T follicular helper cell (primary cell): ENCODE measurements around the gene ST6GALNAC6.
"Not testable (repeated sequence)": the region's sequence is repeated elsewhere in the genome, so short reads cannot be mapped to it uniquely, and the experiment has no call there.

Experiments used
- DNase-seq: peaks from one replicate; pipeline ENCODE4 v3.0.0-alpha.2; 2020; ENCODE audit warnings: low read depth

Gene ST6GALNAC6

DNA sequence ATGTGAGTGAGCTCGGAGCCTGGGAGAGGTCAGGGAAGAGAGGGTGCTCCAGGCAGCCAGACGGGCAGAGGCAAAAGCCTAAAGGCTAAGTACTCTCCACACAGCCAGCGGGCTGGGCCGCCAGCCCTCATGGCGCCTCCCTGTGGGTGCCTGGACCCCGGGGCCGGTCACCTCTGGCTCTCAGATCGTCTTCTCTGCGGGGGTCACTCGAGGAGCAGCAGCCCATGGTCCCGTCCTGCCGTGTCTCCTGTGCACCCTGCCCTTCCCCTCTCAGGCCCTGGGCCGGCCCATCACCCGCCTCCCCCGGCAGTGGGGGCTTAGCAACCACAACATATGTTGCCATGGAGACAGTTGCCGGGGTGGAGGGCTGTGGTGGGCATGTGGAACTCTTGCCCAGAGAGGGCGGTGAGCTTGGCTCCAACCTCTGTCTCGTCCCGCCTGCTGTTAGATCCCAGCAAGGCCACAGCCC is 26.1 kb downstream of the ST6GALNAC6 start:
- no peak for DNase-seq

GRCh38 chr9:127872369-127873222 is 26.8 kb downstream of the ST6GALNAC6 start:
- DNase-seq = no peak

GRCh38 chr9:127871531-127871930 is 27.9 kb downstream of the ST6GALNAC6 start:
- no peak for DNase-seq

DNA sequence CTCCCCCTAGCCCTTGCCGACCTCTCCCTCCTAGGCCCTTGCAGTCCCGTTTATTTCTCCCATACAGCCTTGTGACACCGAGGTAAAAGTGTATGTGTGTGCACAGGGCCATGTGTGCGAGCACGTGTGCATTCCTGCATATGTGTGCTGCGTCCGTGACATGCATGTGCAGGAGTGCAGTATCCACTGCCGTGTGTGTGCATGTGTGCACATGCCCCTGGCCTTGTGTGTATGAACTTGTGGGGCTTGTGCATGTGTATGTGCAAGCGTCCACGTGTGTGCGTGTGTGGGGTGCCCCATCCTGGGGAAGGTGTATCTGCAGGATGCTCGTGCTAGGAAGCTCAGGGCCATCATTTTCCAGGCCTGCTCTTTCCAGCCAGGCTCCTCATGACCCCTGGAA is 28.5 kb downstream of the ST6GALNAC6 start:
- DNase-seq = no peak

GRCh38 chr9:127870153-127870491 is 29.3 kb downstream of the ST6GALNAC6 start:
- not testable (repeated sequence) for DNase-seq

DNA sequence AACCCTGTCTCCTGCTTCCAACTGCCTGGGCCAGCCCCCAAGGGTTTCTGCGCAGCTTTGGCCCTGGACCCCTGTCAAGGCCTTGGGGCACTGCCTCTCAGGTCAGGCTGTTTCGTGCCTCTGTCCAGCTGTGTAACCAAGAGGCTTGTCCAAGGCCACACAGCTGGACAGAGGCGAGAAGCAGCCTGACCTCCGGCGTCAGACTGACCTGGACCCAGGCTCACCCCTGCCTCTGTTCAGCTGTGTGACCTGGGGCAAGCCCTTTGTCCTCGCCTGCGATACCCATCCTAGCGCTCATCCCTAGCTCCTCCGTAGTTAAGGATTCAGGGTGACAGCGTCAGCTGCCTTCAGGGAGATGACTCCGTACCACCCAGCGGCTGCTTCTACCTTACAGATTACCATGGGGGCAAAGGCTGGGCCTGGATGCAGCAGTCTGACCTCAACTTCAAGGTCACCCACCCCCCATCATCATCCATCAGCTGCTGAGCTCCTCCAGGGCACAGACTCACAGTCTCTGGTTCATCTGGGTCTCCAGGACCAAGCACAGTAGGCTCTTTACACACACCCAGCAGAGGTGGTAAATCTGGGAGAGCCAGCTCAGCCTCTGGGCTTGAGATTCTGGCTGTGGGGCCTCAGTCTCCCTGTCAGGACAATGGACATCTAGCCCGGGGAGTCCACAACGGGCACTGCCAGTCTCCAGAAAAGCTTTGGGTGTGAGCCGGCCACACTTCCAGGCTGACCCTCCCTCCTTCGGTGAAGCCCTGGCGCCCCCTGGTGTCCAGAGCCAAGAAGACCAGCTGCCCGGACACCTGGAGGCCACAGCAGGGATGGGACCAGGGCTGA is 29.9 kb downstream of the ST6GALNAC6 start:
- DNase-seq = peak; percentile 56

- DNase-seq = no peak
Measured at GRCh38 chr9:127868278-127868902, 31.0 kb downstream of the ST6GALNAC6 start.

DNA sequence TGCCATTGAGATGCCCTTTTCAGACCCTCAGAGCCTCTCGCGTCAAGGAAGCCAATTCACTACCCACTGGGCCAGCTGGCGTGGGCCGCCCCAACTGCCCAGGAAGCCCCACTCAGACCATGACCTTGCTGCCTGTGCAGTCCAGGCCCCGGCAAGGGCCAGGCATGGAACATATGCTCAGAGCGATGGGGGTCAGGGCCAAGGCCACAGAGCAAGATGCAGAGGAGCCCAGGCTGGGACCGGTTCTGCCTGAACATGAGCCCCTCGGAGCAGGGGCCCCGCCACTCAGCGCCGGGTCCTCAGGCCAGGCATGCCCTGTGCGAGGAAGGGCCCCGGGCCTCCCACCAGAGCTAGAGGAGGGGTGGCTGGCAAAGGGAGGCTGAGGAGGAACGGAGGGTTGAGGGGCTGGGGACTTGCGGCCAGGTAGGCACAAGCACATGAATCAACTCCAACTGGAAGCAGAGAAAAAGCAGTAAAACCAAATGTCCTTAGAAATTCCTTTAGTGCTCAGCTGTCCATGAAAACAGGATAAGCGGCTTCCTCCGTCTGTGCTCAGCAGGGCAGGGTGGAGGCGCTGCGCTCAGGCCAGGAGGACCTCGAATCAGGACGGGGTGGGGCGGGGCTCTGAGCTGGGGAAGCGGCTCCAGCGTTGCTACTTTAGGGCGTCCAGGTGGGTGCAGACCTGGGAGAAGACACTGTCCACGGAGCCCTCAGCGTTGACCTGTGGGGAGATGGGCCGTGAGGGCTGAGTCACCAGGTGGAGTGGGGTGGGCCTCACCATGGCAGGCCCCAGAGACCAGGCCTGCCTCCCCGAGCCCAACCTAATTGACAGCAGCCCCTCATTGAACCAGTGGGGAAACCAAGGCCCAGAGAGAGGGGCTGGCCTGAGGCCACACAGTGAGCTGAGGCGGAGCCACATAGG is 31.8 kb downstream of the ST6GALNAC6 start:
- no peak for DNase-seq

DNA sequence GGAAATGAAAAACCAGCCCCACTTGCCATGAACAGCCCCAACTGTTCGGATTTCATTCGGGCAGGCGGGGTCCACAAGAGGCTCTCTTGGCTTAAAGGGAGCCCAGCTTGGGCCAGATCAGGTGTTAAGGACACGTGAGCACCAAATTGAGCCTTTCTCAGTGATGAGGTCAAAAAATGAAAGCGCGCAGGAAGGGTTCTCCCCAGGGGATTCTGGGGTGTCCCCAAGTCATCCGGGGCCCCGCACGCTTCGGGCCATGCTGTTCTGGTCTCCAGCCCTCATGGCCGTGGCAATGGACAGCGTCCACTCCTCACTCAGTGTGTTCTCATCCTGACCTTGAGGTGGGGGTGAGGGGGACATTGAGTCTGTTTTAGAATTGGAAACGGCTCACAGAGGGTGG is 32.9 kb downstream of the ST6GALNAC6 start:
- DNase-seq = no peak

- DNase-seq = no peak
Measured at GRCh38 chr9:127865645-127866464, 33.5 kb downstream of the ST6GALNAC6 start.

GRCh38 chr9:127863191-127863621 is 36.2 kb downstream of the ST6GALNAC6 start:
- DNase-seq = no peak

DNA sequence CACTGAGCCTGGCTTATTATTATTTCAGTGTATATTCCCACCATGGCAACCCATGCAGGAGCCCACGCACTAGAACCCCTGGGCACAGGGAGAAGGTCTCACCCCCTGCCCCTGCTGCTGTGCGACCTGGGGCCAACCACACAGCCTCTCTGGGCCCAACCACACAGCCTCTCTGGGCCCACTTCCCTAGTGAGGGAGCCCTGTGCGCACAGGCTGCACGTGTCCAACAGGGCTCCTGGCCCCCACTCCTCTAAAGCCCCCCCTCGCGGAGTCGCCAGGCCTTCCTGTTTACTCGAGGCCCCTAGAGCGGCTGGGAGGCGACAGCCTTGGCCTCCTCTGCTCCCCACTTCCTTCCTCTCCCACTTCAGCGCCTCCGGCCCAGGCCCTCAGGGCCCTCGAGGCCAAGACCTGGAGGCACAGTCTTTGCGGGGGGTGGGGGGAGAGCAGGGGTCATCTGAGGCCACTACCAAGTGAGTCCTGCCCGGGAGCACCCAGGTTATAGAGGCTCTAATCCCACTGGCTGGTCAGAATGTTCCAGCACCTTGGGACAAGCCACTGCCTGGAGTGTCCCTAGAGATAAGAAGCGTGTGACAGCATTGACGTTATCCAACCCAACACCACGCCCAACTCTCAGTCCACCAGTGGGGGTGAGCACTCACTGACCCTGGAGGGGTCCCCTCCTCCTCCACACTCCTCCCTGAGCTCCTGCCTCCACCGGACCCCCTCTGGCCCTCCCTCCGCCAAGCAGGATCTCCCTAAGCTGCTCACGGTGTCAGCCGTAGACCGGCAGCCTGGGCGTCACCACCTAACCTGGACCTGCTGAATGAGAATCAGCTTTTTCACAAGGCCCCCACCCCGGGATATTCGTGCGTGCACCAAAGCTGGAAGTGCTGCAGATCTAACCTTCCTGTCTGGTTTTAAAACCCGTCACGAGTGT is 37.1 kb downstream of the ST6GALNAC6 start:
- DNase-seq = peak; percentile 16

DNA sequence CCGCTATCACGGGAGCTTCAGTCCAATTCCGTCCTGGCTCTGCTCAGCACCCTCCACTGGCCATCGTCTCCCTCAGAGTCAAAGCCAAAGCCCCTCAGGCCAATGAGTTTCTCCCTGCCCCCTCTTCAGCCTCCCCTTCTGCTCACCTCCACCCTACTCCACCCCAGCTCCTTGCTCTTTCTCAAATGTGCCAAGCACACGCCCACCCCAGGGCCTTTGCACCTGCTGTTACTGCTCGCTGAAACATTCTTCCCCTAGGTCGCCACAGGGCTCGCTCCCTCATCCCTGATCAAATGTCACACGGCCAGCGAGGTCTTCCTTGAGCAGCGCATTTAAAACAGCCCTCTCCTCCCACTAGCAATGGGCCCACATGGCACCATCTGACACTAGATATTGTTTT is 38.6 kb downstream of the ST6GALNAC6 start:
- DNase-seq = no peak

- DNase-seq = no peak
Measured at GRCh38 chr9:127860260-127860659, 39.1 kb downstream of the ST6GALNAC6 start.

DNA sequence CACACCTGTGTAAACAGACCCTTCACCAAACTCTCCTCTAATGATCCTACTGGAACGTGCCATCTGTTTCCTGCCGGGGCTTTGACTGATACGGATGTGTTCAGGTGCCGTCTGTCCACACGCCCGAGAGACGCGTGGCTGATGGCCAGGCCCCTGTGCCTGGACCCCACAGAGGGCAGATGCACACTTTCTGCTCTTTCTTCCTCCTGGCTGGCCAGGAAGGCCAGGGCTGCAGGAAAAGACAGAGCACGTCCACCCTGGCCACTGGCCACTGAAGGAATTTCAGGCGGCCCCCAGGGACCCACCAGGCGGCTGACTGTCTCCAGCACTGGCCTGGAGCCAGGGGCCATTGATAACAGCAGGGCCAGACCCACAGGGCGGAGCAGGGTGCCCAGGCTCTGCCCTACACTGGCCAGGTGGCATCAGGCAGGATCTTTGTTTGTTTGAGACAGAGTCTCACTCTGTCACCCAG is 41.3 kb downstream of the ST6GALNAC6 start:
- DNase-seq = no peak

GRCh38 chr9:127857278-127857677 is 42.1 kb downstream of the ST6GALNAC6 start:
- no peak for DNase-seq

- DNase-seq = no peak
Measured at GRCh38 chr9:127856729-127857116, 42.7 kb downstream of the ST6GALNAC6 start.

- DNase-seq = no peak
Measured at GRCh38 chr9:127856094-127856728, 43.2 kb downstream of the ST6GALNAC6 start.

- DNase-seq = no peak
Measured at GRCh38 chr9:127855522-127855921, 43.9 kb downstream of the ST6GALNAC6 start.
